GM12892 (cell line): ENCODE data around the gene PTPN11.

Source experiments
- POLR2A ChIP-seq: IDR thresholded peaks from 2 replicates; pipeline ENCODE4 v1.6.1; 2011; ENCODE audit warnings: low read depth, low read length, control low read depth
- POLR2AphosphoS5 ChIP-seq: IDR thresholded peaks from 2 replicates; pipeline ENCODE4 v1.6.1; 2011; ENCODE audit warnings: low read depth, low read length, control low read depth

DNA sequence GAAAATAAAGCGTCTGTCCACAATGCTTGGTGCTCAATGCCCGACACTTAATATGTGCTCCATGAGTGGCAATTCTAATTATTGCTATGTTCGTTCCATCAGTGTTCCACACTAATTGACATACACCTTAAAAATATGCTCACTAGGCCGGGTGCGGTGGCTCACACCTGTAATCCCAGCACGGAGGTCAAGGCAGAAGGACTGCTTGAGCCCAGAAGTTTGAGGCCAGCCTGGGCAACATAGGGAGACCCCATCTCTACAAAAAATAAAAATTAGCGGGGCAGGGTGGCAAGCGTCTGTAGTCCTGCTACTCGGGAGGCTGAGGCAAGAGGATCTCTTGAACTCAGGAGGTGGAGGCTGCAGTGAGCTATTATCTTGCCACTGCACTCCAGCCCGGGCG is 35.9 kb upstream of the PTPN11 start:
- TF ChIP-seq POLR2A (no peak), POLR2AphosphoS5 (no peak)
